CD14-positive monocyte (primary cell): ENCODE results near the gene USP44. TPM values are rescaled to one million over a fixed set of nuclear protein-coding genes. Genes with fewer than 3 reads are reported as not detected.

Source experiments
- DNase-seq, 3 donors: peaks; one replicate each; pipeline ENCODE4 v3.0.0-alpha.2; 2011 to 2022
- H2AFZ ChIP-seq: 2 replicates; pipeline ENCODE4 v1.6.0; 2012; ENCODE audit warnings: mild to moderate bottlenecking, low read depth, low read length, inconsistent platforms; ENCODE audit not compliant: insufficient read depth, poor library complexity, severe bottlenecking
- H3K27ac ChIP-seq, 2 donors: 1 replicate in 1 of 2; 2 replicates in 1 of 2; pipeline ENCODE4 v1.5.1; 2012 to 2013; ENCODE audit warnings: low read length in 2 of 2, control low read depth in 1 of 2, inconsistent platforms in 1 of 2, low read depth in 1 of 2, mild to moderate bottlenecking in 1 of 2
- H3K27me3 ChIP-seq, 2 donors: one replicate each; pipeline versions ENCODE4 v1.6.0 to v1.6.1; 2011 to 2013; ENCODE audit warnings: low read length in 2 of 2; ENCODE audit not compliant: control insufficient read depth in 2 of 2, insufficient read depth in 2 of 2
- H3K36me3 ChIP-seq, 2 donors: replicated peaks in 1 of 2; 1 replicate in 1 of 2; 2 replicates in 1 of 2; pipeline versions ENCODE4 v1.5.1 to v1.6.1; 2012 to 2013; ENCODE audit warnings: low read length in 2 of 2, control low read depth in 1 of 2, inconsistent platforms in 1 of 2, mild to moderate bottlenecking in 1 of 2; ENCODE audit not compliant: insufficient read depth in 2 of 2, control insufficient read depth in 1 of 2
- H3K4me1 ChIP-seq, 2 donors: 1 replicate in 1 of 2; 2 replicates in 1 of 2; pipeline versions ENCODE4 v1.5.1 to v1.6.1; 2012 to 2013; ENCODE audit warnings: low read length in 2 of 2, control low read depth in 1 of 2, inconsistent platforms in 1 of 2, mild to moderate bottlenecking in 1 of 2, moderate library complexity in 1 of 2; ENCODE audit not compliant: insufficient read depth in 2 of 2, control insufficient read depth in 1 of 2
- H3K4me2 ChIP-seq: replicated peaks from 2 replicates; pipeline ENCODE3; 2012; ENCODE audit warnings: low read length, moderate library complexity, mild to moderate bottlenecking; ENCODE audit not compliant: poor library complexity, severe bottlenecking; ENCODE audit errors: extremely low read depth
- H3K4me3 ChIP-seq, 3 experiments: fragments of 200-600 bp in 1 of 3; sonication (generic) in 1 of 3; replicated peaks in 1 of 3; 1 replicate in 2 of 3; 2 replicates in 1 of 3; pipeline ENCODE4 v1.5.1; 2011 to 2013; ENCODE audit warnings: low read length in 3 of 3, mild to moderate bottlenecking in 3 of 3, control low read depth in 2 of 3, low read depth in 2 of 3, inconsistent platforms in 1 of 3, moderate library complexity in 1 of 3
- H3K79me2 ChIP-seq: 2 replicates; pipeline ENCODE4 v1.6.0; 2012; ENCODE audit warnings: mild to moderate bottlenecking, control low read depth, inconsistent platforms, low read length, moderate library complexity; ENCODE audit not compliant: insufficient read depth
- H3K9ac ChIP-seq: 2 replicates; pipeline ENCODE4 v1.6.0; 2017; ENCODE audit warnings: low read length, mild to moderate bottlenecking; ENCODE audit not compliant: insufficient read depth, poor library complexity, severe bottlenecking
- H3K9me3 ChIP-seq, 2 donors: replicated peaks in 1 of 2; 1 replicate in 1 of 2; 2 replicates in 1 of 2; pipeline versions ENCODE4 v1.5.1 to v1.6.1; 2012 to 2013; ENCODE audit warnings: low read length in 2 of 2, control low read depth in 1 of 2; ENCODE audit not compliant: control insufficient read depth in 1 of 2, insufficient read depth in 1 of 2
- H4K20me1 ChIP-seq: 2 replicates; pipeline ENCODE4 v1.6.0; 2012; ENCODE audit warnings: mild to moderate bottlenecking, low read length, control low read depth, moderate library complexity; ENCODE audit not compliant: insufficient read depth
- H3K27ac Mint-ChIP-seq, 7 donors: one replicate each; pipeline ENCODE4 v1.8.0; 2020; ENCODE audit warnings: mild to moderate bottlenecking in 7 of 7, mixed read lengths in 7 of 7, moderate library complexity in 6 of 7, inconsistent platforms in 2 of 7
- H3K27me3 Mint-ChIP-seq, 3 donors: one replicate each; pipeline ENCODE4 v1.8.0; 2021 to 2022; ENCODE audit warnings: low read depth in 3 of 3, mild to moderate bottlenecking in 3 of 3, mixed read lengths in 3 of 3, moderate library complexity in 3 of 3, inconsistent platforms in 1 of 3
- H3K36me3 Mint-ChIP-seq, 2 donors: one replicate each; pipeline ENCODE4 v1.8.0; 2020; ENCODE audit warnings: mixed read lengths in 2 of 2, inconsistent platforms in 1 of 2, mild to moderate bottlenecking in 1 of 2
- H3K4me1 Mint-ChIP-seq: one replicate; pipeline ENCODE4 v1.8.0; 2020; ENCODE audit warnings: mild to moderate bottlenecking, mixed read lengths
- H3K4me3 Mint-ChIP-seq, 2 donors: one replicate each; pipeline ENCODE4 v1.8.0; 2020; ENCODE audit warnings: mild to moderate bottlenecking in 2 of 2, mixed read lengths in 2 of 2, moderate library complexity in 1 of 2
- H3K9me3 Mint-ChIP-seq, 7 donors: one replicate each; pipeline ENCODE4 v1.8.0; 2020 to 2022; ENCODE audit warnings: mixed read lengths in 7 of 7, mild to moderate bottlenecking in 6 of 7, moderate library complexity in 6 of 7, inconsistent platforms in 2 of 7
- WGBS: methylation state at CpG from one replicate; pipeline ENCODE4 v1.1.5; 2013; ENCODE audit warnings: missing lambda C conversion rate; ENCODE audit not compliant: insufficient coverage; 5-methylcytosine and 5-hydroxymethylcytosine counted together
- intact Hi-C, 2 donors: fragments of 100-400 bp; cut with micrococcal nuclease; formaldehyde crosslinking; loops; one replicate each; pipeline versions ENCODE4 v1.15.0 to v1.15.1; 2023
- polyA plus RNA-seq, 3 donors: library from polyadenylated mRNA; depleted of rRNA in 1 of 3; unstranded in 2 of 3; stranded (reverse) in 1 of 3; fragments of 300-500 nt in 2 of 3; fragments of >200 nt in 1 of 3; fragmentation: Illumina TruSeq in 2 of 3; gene quantifications; 1 replicate in 2 of 3; 2 replicates in 1 of 3; pipeline ENCODE4 v1.2.3, GENCODE V29; 2012 to 2021
- TF ChIP-seq, protein P1 (sequence below): fragments of 200-600 bp; IDR thresholded peaks from one replicate; pipeline ENCODE4 v1.8.0; 2022; ENCODE audit warnings: antibody characterized with exemption, mild to moderate bottlenecking

The USP44 gene
- polyA plus RNA-seq, 3 donors = 0.12 to 0.13 TPM; not detected in 1

DNA sequence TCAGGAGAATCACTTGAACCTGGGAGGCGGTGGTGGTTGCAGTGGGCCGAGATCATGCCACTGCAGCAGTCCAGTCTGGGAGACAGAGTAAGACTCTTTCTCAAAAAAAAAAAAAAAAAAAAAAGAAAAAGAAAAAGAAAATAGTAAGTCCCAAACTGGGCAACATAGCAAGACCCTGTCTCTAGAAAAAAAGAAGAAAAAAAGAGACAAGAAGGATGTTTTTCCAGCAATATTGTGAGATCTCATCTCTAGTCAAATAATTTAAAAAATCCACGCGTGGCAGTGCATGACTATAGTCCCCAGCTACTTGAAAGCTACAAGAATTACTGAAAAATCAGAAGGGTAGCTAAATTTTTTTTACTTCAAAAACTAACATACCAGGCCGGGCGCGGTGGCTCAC is 8.0 kb downstream of the USP44 start:
- 100% methylated on average over 1 of the region's 7 CpGs for WGBS
- H3K4me1 ChIP-seq = peaks cover 9% of the 10 kb centered on the region in 2 donors
- H2AFZ ChIP-seq = no peak overlapping the region
- H3K27ac ChIP-seq = no peak overlapping the region
- TF ChIP-seq, protein P1, sequence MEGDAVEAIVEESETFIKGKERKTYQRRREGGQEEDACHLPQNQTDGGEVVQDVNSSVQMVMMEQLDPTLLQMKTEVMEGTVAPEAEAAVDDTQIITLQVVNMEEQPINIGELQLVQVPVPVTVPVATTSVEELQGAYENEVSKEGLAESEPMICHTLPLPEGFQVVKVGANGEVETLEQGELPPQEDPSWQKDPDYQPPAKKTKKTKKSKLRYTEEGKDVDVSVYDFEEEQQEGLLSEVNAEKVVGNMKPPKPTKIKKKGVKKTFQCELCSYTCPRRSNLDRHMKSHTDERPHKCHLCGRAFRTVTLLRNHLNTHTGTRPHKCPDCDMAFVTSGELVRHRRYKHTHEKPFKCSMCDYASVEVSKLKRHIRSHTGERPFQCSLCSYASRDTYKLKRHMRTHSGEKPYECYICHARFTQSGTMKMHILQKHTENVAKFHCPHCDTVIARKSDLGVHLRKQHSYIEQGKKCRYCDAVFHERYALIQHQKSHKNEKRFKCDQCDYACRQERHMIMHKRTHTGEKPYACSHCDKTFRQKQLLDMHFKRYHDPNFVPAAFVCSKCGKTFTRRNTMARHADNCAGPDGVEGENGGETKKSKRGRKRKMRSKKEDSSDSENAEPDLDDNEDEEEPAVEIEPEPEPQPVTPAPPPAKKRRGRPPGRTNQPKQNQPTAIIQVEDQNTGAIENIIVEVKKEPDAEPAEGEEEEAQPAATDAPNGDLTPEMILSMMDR = no peak
- H4K20me1 ChIP-seq = no peaks in the 10 kb centered on the region
- no peak overlapping the region for H3K4me3 ChIP-seq
- H3K9me3 ChIP-seq = no peaks in the 10 kb centered on the region
- H3K4me2 ChIP-seq = no peak overlapping the region
- Mint-ChIP-seq H3K9me3 (peaks cover 0 to 6% (median 3%) of the 10 kb centered on the region in 7 donors), H3K27ac (no peak overlapping the region), H3K4me1 (peaks cover 7% of the 10 kb centered on the region), H3K36me3 (peaks cover 0 to 2% of the 10 kb centered on the region in 2 donors), H3K27me3 (peaks cover 34 to 49% (median 37%) of the 10 kb centered on the region in 3 donors), H3K4me3 (no peak overlapping the region)
- intact Hi-C loops = no loop called here
- no peaks in the 10 kb centered on the region for H3K79me2 ChIP-seq
- no peaks in the 10 kb centered on the region for H3K36me3 ChIP-seq
- peaks cover 27 to 32% of the 10 kb centered on the region in 2 donors for H3K27me3 ChIP-seq
- no peak overlapping the region for H3K9ac ChIP-seq
- no peak for DNase-seq

DNA sequence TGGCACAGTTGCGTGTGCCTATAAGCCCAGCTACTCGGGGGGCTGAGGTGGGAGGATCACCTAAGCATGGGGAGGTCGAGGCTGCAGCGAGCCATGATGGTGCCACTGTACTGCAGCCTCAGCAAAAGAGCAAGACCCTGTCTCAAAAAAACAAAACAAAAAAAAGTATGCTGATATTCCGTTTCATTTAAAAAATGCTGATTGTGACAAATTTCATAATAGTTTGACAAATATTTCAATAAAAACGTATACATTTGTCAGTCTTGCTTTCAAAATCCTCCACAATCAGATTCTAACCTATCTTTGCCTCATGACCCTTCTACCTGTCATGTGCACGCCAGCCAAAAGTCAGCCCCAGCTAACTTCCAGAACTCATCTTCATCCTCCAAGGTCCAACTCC is 9.8 kb downstream of the USP44 start:
- no peaks in the 10 kb centered on the region for H3K79me2 ChIP-seq
- Mint-ChIP-seq H3K36me3 (no peaks in the 10 kb centered on the region), H3K4me3 (no peak overlapping the region), H3K27me3 (peaks cover 17 to 34% (median 20%) of the 10 kb centered on the region in 3 donors), H3K27ac (no peak overlapping the region), H3K4me1 (no peaks in the 10 kb centered on the region), H3K9me3 (peaks cover 0 to 2% (median 0%) of the 10 kb centered on the region in 7 donors)
- H3K27me3 ChIP-seq = peaks cover 10 to 13% of the 10 kb centered on the region in 2 donors
- no peak overlapping the region for H3K4me3 ChIP-seq
- WGBS = 91% methylated on average over 4 of the region's 7 CpGs
- no peak overlapping the region for H3K27ac ChIP-seq
- H3K9ac ChIP-seq = no peak overlapping the region
- intact Hi-C loops = no loop called here
- no peaks in the 10 kb centered on the region for H3K9me3 ChIP-seq
- H3K36me3 ChIP-seq = no peaks in the 10 kb centered on the region
- no peak overlapping the region for H2AFZ ChIP-seq
- no peak overlapping the region for H3K4me2 ChIP-seq
- TF ChIP-seq, protein P1 = no peak
- DNase-seq = no peak
- H3K4me1 ChIP-seq = no peaks in the 10 kb centered on the region
- no peaks in the 10 kb centered on the region for H4K20me1 ChIP-seq
